Kidney (tissue), 14 donors: ENCODE measurements around the gene ZNF232. TPM values are rescaled to one million over a fixed set of nuclear protein-coding genes. Genes with fewer than 3 reads are reported as not detected.

Experiments used
- DNase-seq, 5 donors: peaks; one replicate each; pipeline ENCODE4 v3.0.0-alpha.2; 2013 to 2020
- FAIRE-seq: peaks from 2 replicates; lab custom pipeline; 2012; peaks lifted over from hg19 to GRCh38; lab: Jason Lieb, UNC
- H3K27ac ChIP-seq, 2 donors: one replicate each; pipeline ENCODE4 v1.7.0; 2013; ENCODE audit warnings: low read depth in 2 of 2, low read length in 2 of 2, inconsistent platforms in 1 of 2
- H3K27me3 ChIP-seq: one replicate; pipeline ENCODE4 v1.7.1; 2013; ENCODE audit warnings: low read length, inconsistent platforms; ENCODE audit not compliant: control insufficient read depth, insufficient read depth
- H3K36me3 ChIP-seq, 3 donors: one replicate each; pipeline versions ENCODE4 v1.7.0 to v1.7.1; 2013; ENCODE audit warnings: low read length in 3 of 3, control low read depth in 1 of 3, inconsistent platforms in 1 of 3; ENCODE audit not compliant: insufficient read depth in 3 of 3, control insufficient read depth in 2 of 3
- H3K4me1 ChIP-seq, 3 donors: one replicate each; pipeline versions ENCODE4 v1.7.0 to v1.7.1; 2013; ENCODE audit warnings: low read length in 3 of 3, inconsistent platforms in 1 of 3, low read depth in 1 of 3; ENCODE audit not compliant: control insufficient read depth in 2 of 3, insufficient read depth in 2 of 3
- H3K4me3 ChIP-seq, 3 donors: one replicate each; pipeline versions ENCODE4 v1.7.0 to v1.8.1; 2013; ENCODE audit warnings: low read length in 3 of 3, control low read depth in 1 of 3, inconsistent platforms in 1 of 3
- H3K9ac ChIP-seq, 3 donors: one replicate each; pipeline versions ENCODE4 v1.7.0 to v1.7.1; 2013; ENCODE audit warnings: low read length in 3 of 3, control low read depth in 1 of 3, inconsistent platforms in 1 of 3
- H3K9me3 ChIP-seq, 3 donors: one replicate each; pipeline versions ENCODE4 v1.7.0 to v1.7.1; 2013; ENCODE audit warnings: low read length in 3 of 3, control low read depth in 1 of 3, inconsistent platforms in 1 of 3; ENCODE audit not compliant: control insufficient read depth in 2 of 3, insufficient read depth in 1 of 3
- intact Hi-C: fragments of 100-400 bp; cut with DNase I; formaldehyde crosslinking; loops from one replicate; pipeline ENCODE4 v1.11.1; 2022
- polyA plus RNA-seq: library from polyadenylated mRNA; stranded (reverse); fragments of 350-450 nt; fragmentation: Illumina TruSeq; extraction: RNeasy Lipid Tissue Mini Kit (QIAGEN cat#74804); gene quantifications from one replicate; pipeline ENCODE4 v1.2.3, GENCODE V29; 2014; ENCODE audit warnings: low read depth, low replicate concordance; ENCODE audit not compliant: insufficient read depth
- total RNA-seq: library from RNA; stranded (reverse); fragmentation: NEBNext Ultra II Directional; extraction: Animal tissue kit (Norgen Biotek cat#: 25700); gene quantifications from one replicate; pipeline ENCODE4 v1.2.1, GENCODE V29; 2021
- TF ChIP-seq, protein P1 (sequence below): IDR thresholded peaks from 3 replicates; pipeline ENCODE4 v1.5.1; 2012; ENCODE audit warnings: mild to moderate bottlenecking, moderate library complexity, borderline replicate concordance; ENCODE audit not compliant: insufficient read depth; ENCODE audit errors: extremely low read depth
- donor health status: control.
- donor health status: control.
- donor health status: control.
- donor health status: control.
- donor health status: control.
- donor health status: DM: yes; HTN: yes; CAD: no.
- donor health status: Normal renal cell carcinoma (clear cell type).

ZNF232 gene
- total and polyA plus RNA-seq, 2 donors from 2014 or later: 6.9 to 8.0 TPM

- H3K27ac ChIP-seq: no peak within 1 kb of the TSS
- intact Hi-C loops: no loop called here
- peaks cover 0 to 3% (median 0%) of the 10 kb centered on the region in 3 donors for H3K9me3 ChIP-seq
- TF ChIP-seq, protein P1, sequence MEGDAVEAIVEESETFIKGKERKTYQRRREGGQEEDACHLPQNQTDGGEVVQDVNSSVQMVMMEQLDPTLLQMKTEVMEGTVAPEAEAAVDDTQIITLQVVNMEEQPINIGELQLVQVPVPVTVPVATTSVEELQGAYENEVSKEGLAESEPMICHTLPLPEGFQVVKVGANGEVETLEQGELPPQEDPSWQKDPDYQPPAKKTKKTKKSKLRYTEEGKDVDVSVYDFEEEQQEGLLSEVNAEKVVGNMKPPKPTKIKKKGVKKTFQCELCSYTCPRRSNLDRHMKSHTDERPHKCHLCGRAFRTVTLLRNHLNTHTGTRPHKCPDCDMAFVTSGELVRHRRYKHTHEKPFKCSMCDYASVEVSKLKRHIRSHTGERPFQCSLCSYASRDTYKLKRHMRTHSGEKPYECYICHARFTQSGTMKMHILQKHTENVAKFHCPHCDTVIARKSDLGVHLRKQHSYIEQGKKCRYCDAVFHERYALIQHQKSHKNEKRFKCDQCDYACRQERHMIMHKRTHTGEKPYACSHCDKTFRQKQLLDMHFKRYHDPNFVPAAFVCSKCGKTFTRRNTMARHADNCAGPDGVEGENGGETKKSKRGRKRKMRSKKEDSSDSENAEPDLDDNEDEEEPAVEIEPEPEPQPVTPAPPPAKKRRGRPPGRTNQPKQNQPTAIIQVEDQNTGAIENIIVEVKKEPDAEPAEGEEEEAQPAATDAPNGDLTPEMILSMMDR: no peak
- DNase-seq: peak; percentile 64 to 76 (median 72)
- H3K27me3 ChIP-seq: peaks cover 10% of the 10 kb centered on the region
- no peak for FAIRE-seq
- H3K9ac ChIP-seq: no peak within 1 kb of the TSS
- peaks cover 0 to 3% (median under 1%) of the 10 kb centered on the region in 3 donors for H3K4me1 ChIP-seq
- H3K4me3 ChIP-seq: peak within 1 kb of the TSS in 2 of 3 donors; percentile 15 to 33
- H3K36me3 ChIP-seq: no peaks in the 10 kb centered on the region
Observed at GRCh38 chr17:5115673-5116651, 4.3 kb upstream of the ZNF232 start, which contains the start of gene USP6. Gene USP6 (plus strand): TSS chr17:5116032. CDS start chr17:5130368, 14,336 bp downstream.

GRCh38 chr17:5110816-5111215 is 862 bp downstream of the ZNF232 start:
- Histone ChIP-seq H3K9ac (peak overlapping the region; percentile 3 to 73 (median 69)), H3K27me3 (peaks cover 2% of the 10 kb centered on the region), H3K4me3 (peak overlapping the region; percentile 72 to 94 (median 86)), H3K9me3 (no peaks in the 10 kb centered on the region), H3K27ac (no peak overlapping the region), H3K36me3 (peaks cover 0 to 15% (median 10%) of the 10 kb centered on the region in 3 donors), H3K4me1 (peaks cover 0 to 5% (median 3%) of the 10 kb centered on the region in 3 donors)
- intact Hi-C loops: no loop called here
- DNase-seq (peak in 1 of 5 donors; percentile 38), FAIRE-seq (no peak)
- TF ChIP-seq, protein P1: no peak

DNA sequence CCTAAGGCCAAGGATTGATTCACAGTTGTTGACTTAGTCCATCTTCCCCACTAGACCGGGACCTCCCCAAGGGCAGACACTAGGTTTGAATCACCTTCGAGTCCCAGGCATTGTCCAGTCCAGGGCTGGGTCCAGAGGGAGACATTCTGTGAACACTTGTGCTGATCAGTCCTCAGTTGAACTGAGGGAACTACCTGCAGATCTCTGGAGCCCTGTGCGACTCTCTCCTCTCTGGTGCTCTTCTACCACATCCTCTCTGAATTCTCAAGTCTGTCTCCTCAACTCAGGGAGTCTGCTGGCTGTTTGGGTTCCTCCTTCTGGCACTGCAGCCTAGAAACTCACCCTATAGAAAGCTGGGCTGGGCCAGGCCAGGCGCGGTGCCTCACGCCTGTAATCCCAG is 10.8 kb downstream of the ZNF232 start:
- Histone ChIP-seq H3K27me3 (no peaks in the 10 kb centered on the region), H3K4me3 (no peak overlapping the region), H3K9ac (no peak overlapping the region), H3K4me1 (no peaks in the 10 kb centered on the region), H3K27ac (no peak overlapping the region), H3K9me3 (peaks cover 0 to 28% (median 2%) of the 10 kb centered on the region in 3 donors), H3K36me3 (peaks cover 0 to 2% (median under 1%) of the 10 kb centered on the region in 3 donors)
- DNase-seq (no peak), FAIRE-seq (no peak)
- TF ChIP-seq, protein P1: no peak
- intact Hi-C loops: no loop called here
